Heart left ventricle (tissue), 16 donors: ENCODE measurements around the gene AKR1C4. TPM values are rescaled to one million over a fixed set of nuclear protein-coding genes. Genes with fewer than 3 reads are reported as not detected.
"Not testable (repeated sequence)": the region's sequence is repeated elsewhere in the genome, so short reads cannot be mapped to it uniquely, and the experiment has no call there.

Experiments used
- ATAC-seq, 4 donors: fragments of 200-7000 bp; cut with Tn5 transposase; one replicate each; pipeline ENCODE4 v1.9.1; 2020 to 2022; ENCODE audit warnings: moderate library complexity in 4 of 4, mild to moderate bottlenecking in 3 of 4, moderate number of reproducible peaks in 1 of 4
- DNase-seq, 5 donors: peaks; one replicate each; pipeline ENCODE4 v3.0.0-alpha.2; 2020
- H3K27ac ChIP-seq, 12 donors: fragments of 200-600 bp; sonication (generic) in 4 of 12; one replicate each; pipeline versions ENCODE4 v1.5.0 to v1.8.0; 2016 to 2022; ENCODE audit warnings: mild to moderate bottlenecking in 2 of 12
- H3K27me3 ChIP-seq, 9 donors: fragments of 200-600 bp; sonication (generic) in 2 of 9; one replicate each; pipeline versions ENCODE4 v1.5.1 to v1.8.0; 2016 to 2022; ENCODE audit warnings: mild to moderate bottlenecking in 3 of 9
- H3K36me3 ChIP-seq, 9 donors: fragments of 200-600 bp; sonication (generic) in 2 of 9; one replicate each; pipeline versions ENCODE4 v1.5.0 to v1.8.0; 2018 to 2022; ENCODE audit warnings: mild to moderate bottlenecking in 2 of 9
- H3K4me1 ChIP-seq, 12 donors: fragments of 200-600 bp; sonication (generic) in 4 of 12; one replicate each; pipeline versions ENCODE4 v1.5.0 to v1.8.0; 2016 to 2022; ENCODE audit warnings: mild to moderate bottlenecking in 3 of 12
- H3K4me3 ChIP-seq, 12 donors: fragments of 200-600 bp; sonication (generic) in 4 of 12; one replicate each; pipeline versions ENCODE4 v1.5.0 to v1.8.0; 2017 to 2022; ENCODE audit warnings: mild to moderate bottlenecking in 9 of 12, moderate library complexity in 4 of 12
- H3K9me3 ChIP-seq, 12 donors: fragments of 200-600 bp; sonication (generic) in 4 of 12; one replicate each; pipeline versions ENCODE4 v1.5.0 to v1.8.0; 2016 to 2022; ENCODE audit warnings: mild to moderate bottlenecking in 1 of 12
- POLR2A ChIP-seq, 2 donors: fragments of 450-650 bp; IDR thresholded peaks; one replicate each; pipeline ENCODE4 v1.6.1; 2017; ENCODE audit warnings: antibody characterized with exemption in 2 of 2, mild to moderate bottlenecking in 2 of 2, moderate library complexity in 2 of 2
- WGBS, 4 donors: extraction: QIAGEN DNeasy Blood & Tissue Kit in 2 of 4; methylation state at CpG; one replicate each; pipeline versions ENCODE4 v1.1.5 to v1.1.7; 2013 to 2018; 5-methylcytosine and 5-hydroxymethylcytosine counted together
- intact Hi-C, 10 donors: fragments of 100-400 bp; cut with DNase I; formaldehyde crosslinking; loops; one replicate each; pipeline versions ENCODE4 v1.11.1 to v1.14.2; 2022
- polyA plus RNA-seq, 2 donors: library from polyadenylated mRNA; stranded (reverse); fragments of 200-250 nt; gene quantifications; one replicate each; pipeline ENCODE4 v1.2.3, GENCODE V29; 2013
- total RNA-seq, 9 donors: library from RNA; depleted of rRNA in 2 of 9; stranded (reverse); fragments of >200 nt in 2 of 9; fragmentation: NEBNext Ultra II Directional in 3 of 9; extraction: Animal tissue kit (Norgen Biotek cat#: 25700) in 3 of 9; gene quantifications; one replicate each; pipeline versions ENCODE4 v1.1.0 to v1.2.4, GENCODE V29; 2016 to 2023
- TF ChIP-seq, protein P1 (sequence below), 12 donors: fragments of 200-600 bp; sonication (generic) in 4 of 12; IDR thresholded peaks; one replicate each; pipeline versions ENCODE4 v1.5.0 to v1.8.0; 2018 to 2022; ENCODE audit warnings: antibody characterized with exemption in 12 of 12, mild to moderate bottlenecking in 5 of 12
- donor health status: ischemic (EF 13 %, LVEDD 7.1; RV severe dilation, severe dysfunction).
- donor health status: healthy with polysubstance abuse.
- donor health status: DM: no; HTN: yes; CAD: no.
- donor health status: DM: no; HTN: no; CAD: no.
- donor health status: ischemic (EF 25% LVEDD 6.9; RV normal size, moderate dysfunction).
- donor health status: ischemic (EF 25% LVEDD 5.7; RV mildly dilated, moderate dysfunction).
- donor health status: healthy.
- donor health status: DM: yes; HTN: yes; CAD: no.
- donor health status: ischemic (EF 35%, LVEDD 5.7; RV mildly dilated, moderate dysfunction).
- donor health status: nonischemic (EF 11% LVEDD 7.7; RV severe dilation, severe dysfunction).
- donor health status: DM: yes; HTN: yes; CAD: no.
- donor health status: PGD.
- donor health status: ischemic (EF 29% LVEDD 5.4; RV normal size, mild dysfunction).
- donor health status: nonischemic (EF 23%, LVEDD 6.1; RV moderate dilation, normal function).

AKR1C4 gene
- total and polyA plus RNA-seq, 11 donors: not detected

DNA sequence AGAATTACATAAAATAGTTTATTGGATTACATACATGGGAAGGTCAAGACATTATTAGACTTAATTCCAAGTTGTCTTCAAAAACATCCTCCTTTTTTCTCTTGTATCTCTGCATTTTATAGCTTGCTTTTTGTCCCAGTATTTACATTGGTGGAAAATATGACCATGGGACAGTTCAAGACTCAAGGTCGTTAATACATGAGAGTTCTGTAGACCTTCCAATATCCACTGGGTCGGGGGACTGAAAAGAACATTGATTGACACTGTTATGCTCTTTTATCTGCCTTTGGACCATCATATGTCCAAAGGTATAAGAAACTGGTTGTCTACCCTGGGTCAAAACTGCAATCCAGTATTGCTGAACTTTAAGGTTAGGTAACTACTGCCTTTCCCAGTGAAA, 36.7 kb downstream of the AKR1C4 start:
- H3K4me1 ChIP-seq: peaks cover 0 to 4% (median 0%) of the 10 kb centered on the region in 12 donors
- no peaks in the 10 kb centered on the region for H3K27me3 ChIP-seq
- peaks cover 0 to 18% (median 4%) of the 10 kb centered on the region in 12 donors for H3K9me3 ChIP-seq
- intact Hi-C loops: no loop called here
- H3K36me3 ChIP-seq: no peaks in the 10 kb centered on the region
- H3K27ac ChIP-seq: no peak overlapping the region
- TF ChIP-seq, protein P1, sequence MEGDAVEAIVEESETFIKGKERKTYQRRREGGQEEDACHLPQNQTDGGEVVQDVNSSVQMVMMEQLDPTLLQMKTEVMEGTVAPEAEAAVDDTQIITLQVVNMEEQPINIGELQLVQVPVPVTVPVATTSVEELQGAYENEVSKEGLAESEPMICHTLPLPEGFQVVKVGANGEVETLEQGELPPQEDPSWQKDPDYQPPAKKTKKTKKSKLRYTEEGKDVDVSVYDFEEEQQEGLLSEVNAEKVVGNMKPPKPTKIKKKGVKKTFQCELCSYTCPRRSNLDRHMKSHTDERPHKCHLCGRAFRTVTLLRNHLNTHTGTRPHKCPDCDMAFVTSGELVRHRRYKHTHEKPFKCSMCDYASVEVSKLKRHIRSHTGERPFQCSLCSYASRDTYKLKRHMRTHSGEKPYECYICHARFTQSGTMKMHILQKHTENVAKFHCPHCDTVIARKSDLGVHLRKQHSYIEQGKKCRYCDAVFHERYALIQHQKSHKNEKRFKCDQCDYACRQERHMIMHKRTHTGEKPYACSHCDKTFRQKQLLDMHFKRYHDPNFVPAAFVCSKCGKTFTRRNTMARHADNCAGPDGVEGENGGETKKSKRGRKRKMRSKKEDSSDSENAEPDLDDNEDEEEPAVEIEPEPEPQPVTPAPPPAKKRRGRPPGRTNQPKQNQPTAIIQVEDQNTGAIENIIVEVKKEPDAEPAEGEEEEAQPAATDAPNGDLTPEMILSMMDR (IDR thresholded peaks at IDR 0.05): no peak
- no peak for TF ChIP-seq POLR2A (IDR thresholded peaks at IDR 0.05)
- no peak for ATAC-seq
- WGBS, 4 donors: 60 to 72% (median 67%) methylated on average over 2 of the region's 2 CpGs
- no peak overlapping the region for H3K4me3 ChIP-seq
- no peak for DNase-seq

DNA sequence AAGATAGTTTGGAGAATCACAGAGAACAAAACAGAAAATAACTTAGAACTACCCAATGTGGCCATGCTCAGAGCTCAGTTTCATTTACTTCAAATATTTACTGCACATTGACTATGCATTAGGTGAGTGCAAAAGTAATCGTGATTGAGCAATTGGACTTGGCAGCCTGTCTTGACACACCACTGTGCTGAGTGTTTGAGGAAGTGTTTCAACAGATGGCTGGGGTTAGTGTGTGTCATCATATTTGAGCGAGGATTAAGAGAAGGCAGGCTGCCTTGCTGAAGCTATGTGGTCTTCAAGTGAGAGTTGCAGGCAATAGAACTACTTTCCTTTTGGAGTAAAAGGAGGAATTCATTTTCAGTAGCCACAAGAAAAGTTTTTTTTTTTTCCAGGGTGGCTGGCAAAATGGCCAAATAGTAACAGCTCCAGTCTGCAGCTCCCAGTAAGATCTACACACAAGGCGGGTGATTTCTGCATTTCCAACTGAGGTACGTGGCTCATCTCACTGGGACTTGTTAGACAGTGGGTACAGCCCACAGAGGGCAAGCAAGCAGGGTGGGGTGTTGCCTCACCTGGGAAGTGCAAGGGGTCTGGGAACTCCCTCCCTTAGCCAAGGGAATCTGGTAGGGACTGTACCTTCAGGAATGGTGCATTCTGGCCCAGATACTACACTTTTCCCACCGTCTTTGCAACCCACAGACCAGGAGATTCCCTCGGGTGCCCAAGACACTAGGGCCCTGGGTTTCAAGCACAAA, 37.6 kb downstream of the AKR1C4 start:
- WGBS, 4 donors: 68 to 80% (median 74%) methylated on average over 6 of the region's 6 CpGs
- TF ChIP-seq, protein P1 (IDR thresholded peaks at IDR 0.05): no peak
- TF ChIP-seq POLR2A (IDR thresholded peaks at IDR 0.05): no peak
- intact Hi-C loops: no loop called here
- H3K27ac ChIP-seq: no peak overlapping the region
- DNase-seq (no peak), ATAC-seq (peak; percentile 26 to 83 (median 51))
- H3K36me3 ChIP-seq: no peaks in the 10 kb centered on the region
- no peak overlapping the region for H3K4me3 ChIP-seq
- peaks cover 0 to 19% (median 4%) of the 10 kb centered on the region in 12 donors for H3K9me3 ChIP-seq
- H3K27me3 ChIP-seq: no peaks in the 10 kb centered on the region
- H3K4me1 ChIP-seq: peaks cover 0 to 4% (median 0%) of the 10 kb centered on the region in 12 donors

DNA sequence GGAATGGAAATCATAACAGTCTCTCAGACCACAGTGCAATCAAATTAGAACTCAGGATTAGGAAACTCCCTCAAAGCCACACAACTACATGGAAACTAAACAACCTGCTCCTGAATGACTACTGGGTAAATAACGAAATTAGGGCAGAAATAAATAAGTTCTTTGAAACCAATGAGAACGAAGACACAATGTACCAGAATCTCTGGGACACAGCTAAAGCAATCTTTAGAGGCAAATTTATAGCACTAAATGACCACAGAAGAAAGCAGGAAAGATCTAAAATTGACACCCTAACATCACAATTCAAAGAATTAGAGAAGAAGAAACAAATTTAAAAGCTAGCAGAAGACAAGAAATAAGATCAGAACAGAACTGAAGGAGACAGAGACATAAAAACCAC, 40.9 kb downstream of the AKR1C4 start:
- H3K36me3 ChIP-seq, H3K4me3 ChIP-seq, intact Hi-C loops, ATAC-seq, H3K27ac ChIP-seq, H3K27me3 ChIP-seq, H3K4me1 ChIP-seq, DNase-seq: not testable (repeated sequence)
- peaks cover 0 to 19% (median 2%) of the 10 kb centered on the region in 12 donors for H3K9me3 ChIP-seq
- WGBS, 4 donors: 59 to 65% (median 61%) methylated on average over 2 of the region's 2 CpGs

DNA sequence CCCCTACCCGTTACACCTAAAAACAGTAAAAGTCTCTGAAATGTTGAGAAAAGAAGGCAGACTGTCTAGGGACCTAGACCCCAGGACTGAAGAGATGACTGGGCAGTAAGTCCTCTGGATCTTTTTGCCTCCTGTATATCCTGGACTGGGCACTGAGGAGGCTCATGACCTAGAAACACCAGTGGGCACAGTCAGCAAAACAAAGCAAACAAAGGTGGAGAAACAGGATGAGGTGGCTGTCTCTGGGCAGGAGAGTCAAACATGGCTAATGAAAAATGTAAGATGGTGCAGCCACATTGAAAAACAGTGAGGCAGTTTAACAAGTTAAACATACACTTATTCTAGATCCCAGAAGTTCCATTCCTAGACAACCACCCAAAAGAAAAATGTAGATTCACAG, 45.9 kb downstream of the AKR1C4 start:
- Histone ChIP-seq H3K4me3 (no peak overlapping the region), H3K4me1 (no peaks in the 10 kb centered on the region), H3K36me3 (no peaks in the 10 kb centered on the region), H3K27me3 (no peaks in the 10 kb centered on the region), H3K9me3 (peaks cover 0 to 7% (median 0%) of the 10 kb centered on the region in 12 donors), H3K27ac (no peak overlapping the region)
- intact Hi-C loops: no loop called here
- no peak for TF ChIP-seq POLR2A (IDR thresholded peaks at IDR 0.05)
- TF ChIP-seq, protein P1 (IDR thresholded peaks at IDR 0.05): no peak
- 57 to 100% (median 92%) methylated on average over 1 of the region's 1 CpG for WGBS, 4 donors
- no peak for ATAC-seq
- DNase-seq: no peak
